ENCODE results near the gene FAM72D.
A peak's percentile ranks its signal among the peaks of the same experiment; 100 is the strongest.
"Not testable (repeated sequence)": the region's sequence is repeated elsewhere in the genome, so short reads cannot be mapped to it uniquely, and the experiment has no call there.

Gene FAM72D

GRCh38 chr1:145095284-145096057, at the start of gene FAM72D, which contains the start of gene SRGAP2B:
FAM72D (plus strand) TSS chr1:145095974; CDS start chr1:145096848, 874 bp downstream.
SRGAP2B (minus strand) TSS chr1:145095328; CDS start chr1:145092901, 2,427 bp downstream.
- not testable (repeated sequence) for DNase-seq

DNA sequence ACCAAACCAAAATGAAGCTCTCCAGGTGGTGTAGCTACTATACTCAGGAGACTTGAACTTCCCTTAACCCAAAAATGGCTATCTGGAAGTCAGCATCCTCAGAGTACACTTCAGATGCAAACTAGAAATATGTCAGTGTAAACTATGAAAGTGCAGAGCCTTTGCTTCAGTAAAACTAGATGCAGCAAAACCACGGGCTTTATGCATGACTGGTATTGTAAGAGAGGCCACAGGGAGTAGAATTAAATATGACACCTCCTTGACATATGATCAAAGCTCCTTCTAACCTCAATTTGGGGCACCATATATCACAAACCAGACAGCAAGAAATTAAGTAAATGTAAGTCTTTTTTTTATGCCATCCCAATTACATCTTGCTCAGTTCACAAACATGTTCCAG, 48.2 kb upstream of the FAM72D start:
- not testable (repeated sequence) for DNase-seq

- DNase-seq = not testable (repeated sequence)
Measured at GRCh38 chr1:145048181-145048856, 47.5 kb upstream of the FAM72D start.

DNA sequence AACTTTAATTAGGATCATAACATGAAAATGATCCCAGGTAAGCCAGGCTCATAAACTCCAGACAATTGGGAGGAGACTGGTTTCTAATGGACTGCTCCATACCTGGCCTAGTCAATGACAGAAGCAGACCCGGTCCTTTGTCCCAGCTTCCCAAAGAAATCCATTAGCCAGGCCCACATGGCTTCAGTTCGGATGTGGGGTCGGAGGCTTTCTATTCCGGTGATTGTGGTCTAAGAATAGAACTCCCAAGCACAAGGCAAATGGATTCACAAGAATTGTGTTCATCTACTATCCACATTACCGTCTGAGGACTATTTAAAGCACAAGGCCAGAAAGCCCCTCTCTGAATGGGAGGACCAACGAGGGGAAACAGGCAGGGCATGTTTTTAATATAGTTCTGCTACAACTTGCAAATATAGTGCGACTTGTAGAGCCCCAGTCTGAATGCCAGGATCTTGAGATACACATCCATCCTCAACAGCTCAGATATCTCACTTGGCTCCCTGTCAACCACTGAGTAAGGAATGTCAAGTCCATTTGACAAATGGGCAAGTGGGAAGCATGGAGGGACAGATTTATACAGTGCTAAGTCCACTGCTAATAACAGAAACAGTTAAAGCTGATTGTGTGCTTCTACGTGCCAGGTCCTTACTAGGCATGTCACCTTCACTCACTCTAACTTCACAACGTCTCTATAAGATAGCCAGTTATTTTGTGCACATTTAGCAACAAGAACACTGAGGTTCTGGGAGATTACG, 43.6 kb upstream of the FAM72D start:
- DNase-seq = not testable (repeated sequence)

GRCh38 chr1:145053428-145053827, 42.3 kb upstream of the FAM72D start:
- not testable (repeated sequence) for DNase-seq

DNA sequence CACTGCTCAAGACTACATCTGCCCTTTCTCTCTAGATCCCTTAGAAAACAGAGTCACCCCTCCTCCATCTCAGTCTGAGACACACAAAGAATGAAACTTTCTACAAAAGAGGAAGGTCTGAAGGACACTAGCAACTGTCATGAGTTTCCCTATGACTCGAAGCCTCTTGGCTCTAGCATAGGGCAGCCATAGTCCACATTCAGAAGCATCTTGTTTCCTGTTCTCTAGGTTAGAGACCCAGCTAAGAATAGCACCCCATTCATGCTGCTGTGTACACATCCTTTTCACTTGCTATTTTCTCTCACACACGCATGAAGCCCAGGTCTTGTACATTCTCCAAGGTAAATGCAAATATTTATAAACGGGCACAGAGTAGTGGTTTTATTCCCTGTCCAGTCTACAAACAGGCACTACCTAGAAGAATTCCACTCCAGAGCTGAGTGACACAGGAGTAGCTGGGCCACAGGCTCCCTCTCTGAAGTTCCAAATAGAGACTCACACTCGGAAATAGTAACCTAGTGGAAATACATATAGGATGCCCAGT, 40.5 kb upstream of the FAM72D start:
- DNase-seq = not testable (repeated sequence)

DNA sequence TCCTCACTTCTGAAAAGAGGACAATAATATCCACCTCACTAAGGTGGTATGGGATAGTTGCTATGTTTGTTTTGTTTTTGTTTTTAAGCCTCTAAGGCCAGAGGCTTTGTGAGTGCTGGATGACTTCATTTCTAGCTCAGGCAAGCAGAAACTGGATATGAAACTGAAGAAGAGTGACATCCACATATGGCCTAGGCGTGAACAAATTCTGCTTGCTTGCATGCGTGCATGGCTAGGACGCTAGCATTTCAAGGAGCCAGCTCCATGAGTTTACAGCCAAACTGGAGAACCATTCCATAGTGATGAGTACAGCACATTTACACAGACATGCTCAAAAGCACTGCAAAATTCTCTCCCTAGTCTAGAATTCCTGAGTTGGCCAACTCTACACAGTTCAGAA, 37.6 kb upstream of the FAM72D start:
- DNase-seq = not testable (repeated sequence)

- not testable (repeated sequence) for DNase-seq
Measured at GRCh38 chr1:145063285-145063684, 32.5 kb upstream of the FAM72D start.

DNA sequence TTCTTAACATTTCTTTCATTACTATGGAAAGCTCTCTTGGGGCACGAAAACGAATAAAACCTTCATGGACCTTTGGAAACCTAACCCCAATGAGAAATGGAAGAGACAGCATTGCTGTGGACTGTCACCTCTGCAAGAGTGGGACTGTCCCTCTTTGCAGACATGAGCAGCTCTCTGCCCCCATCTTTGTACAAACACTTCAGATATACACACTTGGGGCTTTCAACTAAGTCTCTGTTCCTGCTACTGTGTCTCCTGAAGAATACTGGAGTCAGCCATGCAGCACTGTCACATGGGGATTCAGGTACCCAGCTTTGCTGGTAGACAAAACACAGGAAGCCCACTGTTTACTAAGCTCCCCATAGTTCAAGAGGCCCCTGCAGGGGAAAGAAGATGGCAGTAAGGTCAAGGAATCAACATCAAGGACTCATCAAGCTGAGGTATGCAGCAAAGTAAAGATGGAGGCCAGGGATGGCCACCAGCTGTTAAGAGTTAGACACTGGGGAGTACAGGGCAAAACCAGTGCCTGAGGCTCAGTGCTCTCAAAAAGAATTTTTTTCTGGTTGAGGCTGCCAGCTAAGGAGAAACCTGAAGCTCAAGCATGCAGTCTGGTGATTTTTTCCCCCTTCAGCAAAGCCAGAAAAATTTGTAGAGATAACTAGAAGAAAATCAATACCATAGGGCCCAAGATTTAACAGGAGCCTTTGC, 31.7 kb upstream of the FAM72D start:
- not testable (repeated sequence) for DNase-seq

GRCh38 chr1:145065194-145065826, 30.5 kb upstream of the FAM72D start:
- DNase-seq = not testable (repeated sequence)

GRCh38 chr1:145066486-145066885, 29.3 kb upstream of the FAM72D start:
- DNase-seq = not testable (repeated sequence)

DNA sequence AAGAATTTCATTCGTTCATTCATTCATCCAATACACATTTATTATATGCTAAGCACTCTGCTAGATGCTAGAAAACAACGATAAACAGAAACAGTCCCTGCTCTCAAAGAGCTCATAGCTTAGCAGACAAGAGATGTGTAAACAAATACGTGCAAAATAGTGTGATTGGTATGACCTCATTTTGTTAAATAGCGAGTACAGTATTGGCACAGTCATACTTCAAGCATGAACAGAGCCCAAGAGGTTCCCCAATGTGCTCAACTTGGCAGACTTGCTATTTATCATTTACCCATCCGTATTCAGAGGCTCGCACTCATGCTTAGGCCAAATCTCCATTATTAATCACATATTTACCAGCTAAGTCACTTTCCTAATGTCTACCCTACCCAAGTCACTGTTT, 24.2 kb upstream of the FAM72D start:
- not testable (repeated sequence) for DNase-seq

- DNase-seq = not testable (repeated sequence)
Measured at GRCh38 chr1:145074021-145074559, 21.7 kb upstream of the FAM72D start.

DNA sequence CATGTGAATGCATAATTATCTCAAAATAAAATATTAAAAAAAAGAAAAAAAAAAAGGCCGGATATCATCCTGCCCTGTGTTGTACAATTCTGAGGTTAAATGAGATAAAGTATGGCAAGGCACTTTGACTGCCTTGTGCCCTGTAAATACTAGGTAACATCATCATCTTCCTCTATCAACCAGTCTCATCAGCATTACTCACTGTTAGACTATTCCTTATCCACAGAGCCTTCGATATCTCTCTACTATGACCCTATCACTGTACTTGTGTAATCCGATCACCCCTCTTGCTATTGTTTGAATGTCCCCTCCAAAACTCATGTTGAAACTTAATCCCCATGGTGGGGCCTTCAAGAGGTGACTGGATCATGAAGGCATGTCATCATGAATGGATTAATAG, 18.9 kb upstream of the FAM72D start:
- DNase-seq = not testable (repeated sequence)

- not testable (repeated sequence) for DNase-seq
Measured at GRCh38 chr1:145077872-145078786, 17.6 kb upstream of the FAM72D start.

- DNase-seq = not testable (repeated sequence)
Measured at GRCh38 chr1:145078787-145079370, 16.9 kb upstream of the FAM72D start.

DNA sequence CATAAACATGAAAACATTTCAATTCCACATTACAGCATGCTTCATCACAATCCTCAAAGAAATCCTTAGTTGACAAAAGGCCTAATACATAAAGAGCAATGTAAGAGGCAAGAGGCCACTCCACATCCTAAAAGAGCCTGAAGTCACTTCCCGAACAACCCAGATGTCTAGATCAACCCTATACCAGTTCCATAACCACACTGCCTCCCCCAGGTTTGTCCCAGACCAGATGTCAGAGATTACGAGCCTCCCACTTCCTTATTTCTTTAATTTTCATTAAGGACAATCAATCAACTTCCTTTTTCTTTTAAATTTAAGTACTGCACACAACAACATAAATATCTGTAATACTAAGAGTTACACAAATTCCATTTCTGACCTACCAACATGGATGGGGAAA, 16.0 kb upstream of the FAM72D start:
- peak; percentile 51 for DNase-seq

DNA sequence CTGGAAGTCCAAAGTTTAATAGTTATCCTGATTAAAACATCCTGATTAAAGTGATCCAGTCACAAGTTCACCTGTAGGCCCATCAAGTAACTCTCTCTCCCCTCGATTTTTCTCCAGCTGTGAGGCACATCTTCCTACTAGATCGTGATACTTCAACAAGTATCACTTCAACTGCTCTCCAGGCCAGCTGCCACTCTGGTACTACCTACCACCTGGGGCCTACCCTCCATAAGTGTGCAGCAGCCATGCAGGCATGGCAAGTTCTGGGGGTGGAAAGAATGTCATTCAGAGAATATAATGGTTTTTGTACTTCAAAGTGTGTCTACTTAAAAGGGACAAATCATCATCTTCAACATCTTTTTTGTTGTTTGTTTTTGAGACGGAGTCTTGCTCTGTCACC, 15.6 kb upstream of the FAM72D start:
- DNase-seq = peak; percentile 0

GRCh38 chr1:145082483-145083255, 13.1 kb upstream of the FAM72D start:
- DNase-seq = not testable (repeated sequence)

Measured in inflammatory macrophage treated with lipopolysaccharide for 4 hours (primary cell).